WTC11 (cell line): ENCODE data around the gene NDUFAF8.

Experiments used
- SP1 ChIP-seq: sonication (generic); formaldehyde crosslinking; conservative IDR thresholded peaks from 2 replicates; pipeline ENCODE4 v1.8.1; 2022; ENCODE audit warnings: missing genetic modification reagents
- ZNF263 ChIP-seq: sonication (generic); formaldehyde crosslinking; IDR thresholded peaks from 2 replicates; pipeline ENCODE4 v1.8.1; 2022; ENCODE audit warnings: low read depth, mild to moderate bottlenecking, moderate library complexity, missing genetic modification reagents
- TF ChIP-seq, protein P1 (sequence below): fragments of 200-600 bp; IDR thresholded peaks from 2 replicates; pipeline ENCODE4 v1.8.0; 2022; ENCODE audit warnings: antibody characterized with exemption
- TF ChIP-seq, protein P2 (sequence below): sonication (generic); formaldehyde crosslinking; IDR thresholded peaks from 2 replicates; pipeline ENCODE4 v1.8.1; 2023; ENCODE audit warnings: mild to moderate bottlenecking, missing genetic modification reagents, moderate library complexity
- TF ChIP-seq, protein P3 (sequence below): fragments of 250-450 bp; sonication (Bioruptor Pico); IDR thresholded peaks from 2 replicates; pipeline ENCODE4 v1.9.0; 2021; ENCODE audit warnings: moderate library complexity, mild to moderate bottlenecking, inconsistent platforms, borderline replicate concordance
- TF ChIP-seq, protein P4 (sequence below): sonication (generic); formaldehyde crosslinking; IDR thresholded peaks from 2 replicates; pipeline ENCODE4 v1.8.0; 2023; ENCODE audit warnings: mild to moderate bottlenecking, missing genetic modification reagents
- TF ChIP-seq, protein P5 (sequence below): fragments of 250-450 bp; sonication (Bioruptor Pico); IDR thresholded peaks from 2 replicates; pipeline ENCODE4 v1.9.0; 2021; ENCODE audit warnings: mild to moderate bottlenecking
- TF ChIP-seq, protein P6 (sequence below): sonication (generic); formaldehyde crosslinking; conservative IDR thresholded peaks from 2 replicates; pipeline ENCODE4 v1.8.1; 2022; ENCODE audit warnings: mild to moderate bottlenecking, missing genetic modification reagents
- TF ChIP-seq, protein P7 (sequence below): sonication (generic); formaldehyde crosslinking; IDR thresholded peaks from 2 replicates; pipeline ENCODE4 v1.8.0; 2022; ENCODE audit warnings: mild to moderate bottlenecking, missing genetic modification reagents

DNA sequence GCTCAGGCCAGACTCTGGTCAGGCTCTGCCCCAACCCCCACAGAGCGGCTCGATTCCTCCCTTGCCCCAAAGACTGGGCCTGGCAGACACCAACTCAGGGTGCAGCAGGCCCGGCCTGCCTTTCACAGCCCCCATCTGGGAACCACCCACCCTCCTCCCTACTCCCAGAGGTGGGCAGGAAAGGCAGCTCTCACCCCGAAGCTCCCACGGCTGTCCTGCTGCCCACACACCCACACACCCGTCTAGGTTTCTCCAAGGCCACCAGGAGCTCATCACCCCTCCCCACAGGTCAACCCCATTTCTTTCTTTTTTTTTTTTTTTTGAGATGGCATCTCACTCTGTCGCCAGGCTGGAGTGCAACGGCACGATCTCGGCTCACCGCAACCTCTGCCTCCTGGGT, 20.1 kb upstream of the NDUFAF8 start:
- TF ChIP-seq, protein P1, sequence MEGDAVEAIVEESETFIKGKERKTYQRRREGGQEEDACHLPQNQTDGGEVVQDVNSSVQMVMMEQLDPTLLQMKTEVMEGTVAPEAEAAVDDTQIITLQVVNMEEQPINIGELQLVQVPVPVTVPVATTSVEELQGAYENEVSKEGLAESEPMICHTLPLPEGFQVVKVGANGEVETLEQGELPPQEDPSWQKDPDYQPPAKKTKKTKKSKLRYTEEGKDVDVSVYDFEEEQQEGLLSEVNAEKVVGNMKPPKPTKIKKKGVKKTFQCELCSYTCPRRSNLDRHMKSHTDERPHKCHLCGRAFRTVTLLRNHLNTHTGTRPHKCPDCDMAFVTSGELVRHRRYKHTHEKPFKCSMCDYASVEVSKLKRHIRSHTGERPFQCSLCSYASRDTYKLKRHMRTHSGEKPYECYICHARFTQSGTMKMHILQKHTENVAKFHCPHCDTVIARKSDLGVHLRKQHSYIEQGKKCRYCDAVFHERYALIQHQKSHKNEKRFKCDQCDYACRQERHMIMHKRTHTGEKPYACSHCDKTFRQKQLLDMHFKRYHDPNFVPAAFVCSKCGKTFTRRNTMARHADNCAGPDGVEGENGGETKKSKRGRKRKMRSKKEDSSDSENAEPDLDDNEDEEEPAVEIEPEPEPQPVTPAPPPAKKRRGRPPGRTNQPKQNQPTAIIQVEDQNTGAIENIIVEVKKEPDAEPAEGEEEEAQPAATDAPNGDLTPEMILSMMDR, result no peak
- TF ChIP-seq, protein P2, sequence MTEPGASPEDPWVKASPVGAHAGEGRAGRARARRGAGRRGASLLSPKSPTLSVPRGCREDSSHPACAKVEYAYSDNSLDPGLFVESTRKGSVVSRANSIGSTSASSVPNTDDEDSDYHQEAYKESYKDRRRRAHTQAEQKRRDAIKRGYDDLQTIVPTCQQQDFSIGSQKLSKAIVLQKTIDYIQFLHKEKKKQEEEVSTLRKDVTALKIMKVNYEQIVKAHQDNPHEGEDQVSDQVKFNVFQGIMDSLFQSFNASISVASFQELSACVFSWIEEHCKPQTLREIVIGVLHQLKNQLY (CRISPR knock-in tag), result no peak
- TF ChIP-seq, protein P3, sequence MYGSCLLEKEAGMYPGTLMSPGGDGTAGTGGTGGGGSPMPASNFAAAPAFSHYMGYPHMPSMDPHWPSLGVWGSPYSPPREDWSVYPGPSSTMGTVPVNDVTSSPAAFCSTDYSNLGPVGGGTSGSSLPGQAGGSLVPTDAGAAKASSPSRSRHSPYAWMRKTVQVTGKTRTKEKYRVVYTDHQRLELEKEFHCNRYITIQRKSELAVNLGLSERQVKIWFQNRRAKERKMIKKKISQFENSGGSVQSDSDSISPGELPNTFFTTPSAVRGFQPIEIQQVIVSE (CRISPR knock-in tag), result no peak
- no peak for TF ChIP-seq SP1
- TF ChIP-seq ZNF263 (CRISPR knock-in tag), result no peak
- TF ChIP-seq, protein P4, sequence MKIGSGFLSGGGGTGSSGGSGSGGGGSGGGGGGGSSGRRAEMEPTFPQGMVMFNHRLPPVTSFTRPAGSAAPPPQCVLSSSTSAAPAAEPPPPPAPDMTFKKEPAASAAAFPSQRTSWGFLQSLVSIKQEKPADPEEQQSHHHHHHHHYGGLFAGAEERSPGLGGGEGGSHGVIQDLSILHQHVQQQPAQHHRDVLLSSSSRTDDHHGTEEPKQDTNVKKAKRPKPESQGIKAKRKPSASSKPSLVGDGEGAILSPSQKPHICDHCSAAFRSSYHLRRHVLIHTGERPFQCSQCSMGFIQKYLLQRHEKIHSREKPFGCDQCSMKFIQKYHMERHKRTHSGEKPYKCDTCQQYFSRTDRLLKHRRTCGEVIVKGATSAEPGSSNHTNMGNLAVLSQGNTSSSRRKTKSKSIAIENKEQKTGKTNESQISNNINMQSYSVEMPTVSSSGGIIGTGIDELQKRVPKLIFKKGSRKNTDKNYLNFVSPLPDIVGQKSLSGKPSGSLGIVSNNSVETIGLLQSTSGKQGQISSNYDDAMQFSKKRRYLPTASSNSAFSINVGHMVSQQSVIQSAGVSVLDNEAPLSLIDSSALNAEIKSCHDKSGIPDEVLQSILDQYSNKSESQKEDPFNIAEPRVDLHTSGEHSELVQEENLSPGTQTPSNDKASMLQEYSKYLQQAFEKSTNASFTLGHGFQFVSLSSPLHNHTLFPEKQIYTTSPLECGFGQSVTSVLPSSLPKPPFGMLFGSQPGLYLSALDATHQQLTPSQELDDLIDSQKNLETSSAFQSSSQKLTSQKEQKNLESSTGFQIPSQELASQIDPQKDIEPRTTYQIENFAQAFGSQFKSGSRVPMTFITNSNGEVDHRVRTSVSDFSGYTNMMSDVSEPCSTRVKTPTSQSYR, result no peak
- TF ChIP-seq, protein P5, sequence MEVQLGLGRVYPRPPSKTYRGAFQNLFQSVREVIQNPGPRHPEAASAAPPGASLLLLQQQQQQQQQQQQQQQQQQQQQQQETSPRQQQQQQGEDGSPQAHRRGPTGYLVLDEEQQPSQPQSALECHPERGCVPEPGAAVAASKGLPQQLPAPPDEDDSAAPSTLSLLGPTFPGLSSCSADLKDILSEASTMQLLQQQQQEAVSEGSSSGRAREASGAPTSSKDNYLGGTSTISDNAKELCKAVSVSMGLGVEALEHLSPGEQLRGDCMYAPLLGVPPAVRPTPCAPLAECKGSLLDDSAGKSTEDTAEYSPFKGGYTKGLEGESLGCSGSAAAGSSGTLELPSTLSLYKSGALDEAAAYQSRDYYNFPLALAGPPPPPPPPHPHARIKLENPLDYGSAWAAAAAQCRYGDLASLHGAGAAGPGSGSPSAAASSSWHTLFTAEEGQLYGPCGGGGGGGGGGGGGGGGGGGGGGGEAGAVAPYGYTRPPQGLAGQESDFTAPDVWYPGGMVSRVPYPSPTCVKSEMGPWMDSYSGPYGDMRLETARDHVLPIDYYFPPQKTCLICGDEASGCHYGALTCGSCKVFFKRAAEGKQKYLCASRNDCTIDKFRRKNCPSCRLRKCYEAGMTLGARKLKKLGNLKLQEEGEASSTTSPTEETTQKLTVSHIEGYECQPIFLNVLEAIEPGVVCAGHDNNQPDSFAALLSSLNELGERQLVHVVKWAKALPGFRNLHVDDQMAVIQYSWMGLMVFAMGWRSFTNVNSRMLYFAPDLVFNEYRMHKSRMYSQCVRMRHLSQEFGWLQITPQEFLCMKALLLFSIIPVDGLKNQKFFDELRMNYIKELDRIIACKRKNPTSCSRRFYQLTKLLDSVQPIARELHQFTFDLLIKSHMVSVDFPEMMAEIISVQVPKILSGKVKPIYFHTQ (CRISPR knock-in tag), result no peak
- TF ChIP-seq, protein P6, sequence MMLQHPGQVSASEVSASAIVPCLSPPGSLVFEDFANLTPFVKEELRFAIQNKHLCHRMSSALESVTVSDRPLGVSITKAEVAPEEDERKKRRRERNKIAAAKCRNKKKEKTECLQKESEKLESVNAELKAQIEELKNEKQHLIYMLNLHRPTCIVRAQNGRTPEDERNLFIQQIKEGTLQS (CRISPR knock-in tag), result no peak
- TF ChIP-seq, protein P7, sequence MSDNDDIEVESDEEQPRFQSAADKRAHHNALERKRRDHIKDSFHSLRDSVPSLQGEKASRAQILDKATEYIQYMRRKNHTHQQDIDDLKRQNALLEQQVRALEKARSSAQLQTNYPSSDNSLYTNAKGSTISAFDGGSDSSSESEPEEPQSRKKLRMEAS, result no peak
